Natural killer cell treated with Interleukin-12 subunit alpha and Interleukin-12 subunit beta and Interleukin-15 and Interleukin-18, amount 100 ng/mL, for 72 hours (primary cell): ENCODE data around the gene HEPHL1. TPM values are rescaled to one million over a fixed set of nuclear protein-coding genes. Genes with fewer than 3 reads are reported as not detected.
"Not testable (repeated sequence)": the region's sequence is repeated elsewhere in the genome, so short reads cannot be mapped to it uniquely, and the experiment has no call there.

Experiments
- ATAC-seq, 2 donors: fragments of 150-1000 bp; cut with Tn5 transposase in 1 of 2; sonication (Bioruptor Pico), chemical (Tn5 transposase) in 1 of 2; 2 replicates each; pipeline ENCODE4 v1.10.0; 2021
- DNase-seq: peaks from one replicate; pipeline ENCODE4 v3.0.0; 2022; ENCODE audit warnings: low spot score
- H3K27ac Mint-ChIP-seq, 2 donors: 1 replicate in 1 of 2; 2 replicates in 1 of 2; pipeline ENCODE4 v1.8.0; 2022; ENCODE audit warnings: mixed read lengths in 2 of 2, mild to moderate bottlenecking in 1 of 2, moderate library complexity in 1 of 2
- H3K27me3 Mint-ChIP-seq, 2 donors: 1 replicate in 1 of 2; 2 replicates in 1 of 2; pipeline ENCODE4 v1.8.0; 2022; ENCODE audit warnings: mixed read lengths in 2 of 2
- H3K36me3 Mint-ChIP-seq: one replicate; pipeline ENCODE4 v1.8.0; 2022; ENCODE audit warnings: mixed read lengths
- H3K4me1 Mint-ChIP-seq, 2 donors: 1 replicate in 1 of 2; 2 replicates in 1 of 2; pipeline ENCODE4 v1.8.0; 2022; ENCODE audit warnings: low read depth in 2 of 2, mixed read lengths in 2 of 2, mild to moderate bottlenecking in 1 of 2
- H3K4me3 Mint-ChIP-seq: one replicate; pipeline ENCODE4 v1.8.0; 2022; ENCODE audit warnings: mixed read lengths
- H3K9me3 Mint-ChIP-seq: 2 replicates; pipeline ENCODE4 v1.8.0; 2022; ENCODE audit warnings: mixed read lengths
- total RNA-seq, 2 donors: library from RNA; stranded (reverse); gene quantifications; one replicate each; pipeline ENCODE4 v1.2.3, GENCODE V29; 2022

Gene HEPHL1, protein sequence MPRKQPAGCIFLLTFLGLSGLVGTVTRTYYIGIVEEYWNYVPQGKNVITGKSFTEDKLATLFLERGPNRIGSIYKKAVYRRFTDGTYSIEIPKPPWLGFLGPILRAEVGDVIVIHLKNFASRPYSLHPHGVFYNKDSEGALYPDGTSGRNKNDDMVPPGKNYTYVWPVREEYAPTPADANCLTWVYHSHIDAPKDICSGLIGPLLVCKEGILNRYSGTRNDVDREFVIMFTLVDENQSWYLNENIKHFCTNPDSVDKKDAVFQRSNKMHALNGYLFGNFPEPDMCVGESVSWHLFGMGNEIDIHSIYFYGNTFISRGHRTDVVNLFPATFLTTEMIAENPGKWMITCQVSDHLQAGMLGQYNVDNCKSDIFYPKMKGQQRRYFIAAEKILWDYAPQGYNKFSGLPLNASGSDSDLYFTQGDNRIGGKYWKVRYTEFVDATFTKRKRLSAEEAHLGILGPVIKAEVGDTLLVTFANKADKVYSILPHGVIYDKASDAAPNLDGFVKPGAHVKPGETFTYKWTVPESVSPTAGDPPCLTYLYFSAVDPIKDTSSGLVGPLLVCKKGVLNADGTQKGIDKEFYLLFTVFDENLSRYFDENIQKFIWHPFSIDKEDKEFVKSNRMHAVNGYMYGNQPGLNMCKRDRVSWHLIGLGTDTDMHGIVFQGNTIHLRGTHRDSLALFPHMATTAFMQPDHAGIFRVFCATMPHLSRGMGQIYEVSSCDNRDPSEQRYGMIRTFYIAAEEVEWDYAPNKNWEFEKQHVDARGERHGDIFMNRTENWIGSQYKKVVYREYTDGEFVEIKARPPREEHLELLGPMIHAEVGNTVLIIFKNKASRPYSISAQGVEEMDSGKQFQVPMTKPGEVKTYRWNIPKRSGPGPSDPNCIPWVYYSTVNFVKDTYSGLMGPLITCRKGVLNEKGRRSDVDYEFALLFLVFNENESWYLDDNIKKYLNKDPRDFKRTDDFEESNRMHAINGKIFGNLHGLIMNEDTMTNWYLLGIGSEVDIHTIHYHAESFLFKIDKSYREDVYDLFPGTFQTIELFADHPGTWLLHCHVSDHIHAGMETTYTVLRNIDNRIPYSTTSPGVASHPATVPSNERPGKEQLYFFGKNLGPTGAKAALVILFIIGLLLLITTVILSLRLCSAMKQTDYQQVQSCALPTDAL
- total RNA-seq = not detected

DNA sequence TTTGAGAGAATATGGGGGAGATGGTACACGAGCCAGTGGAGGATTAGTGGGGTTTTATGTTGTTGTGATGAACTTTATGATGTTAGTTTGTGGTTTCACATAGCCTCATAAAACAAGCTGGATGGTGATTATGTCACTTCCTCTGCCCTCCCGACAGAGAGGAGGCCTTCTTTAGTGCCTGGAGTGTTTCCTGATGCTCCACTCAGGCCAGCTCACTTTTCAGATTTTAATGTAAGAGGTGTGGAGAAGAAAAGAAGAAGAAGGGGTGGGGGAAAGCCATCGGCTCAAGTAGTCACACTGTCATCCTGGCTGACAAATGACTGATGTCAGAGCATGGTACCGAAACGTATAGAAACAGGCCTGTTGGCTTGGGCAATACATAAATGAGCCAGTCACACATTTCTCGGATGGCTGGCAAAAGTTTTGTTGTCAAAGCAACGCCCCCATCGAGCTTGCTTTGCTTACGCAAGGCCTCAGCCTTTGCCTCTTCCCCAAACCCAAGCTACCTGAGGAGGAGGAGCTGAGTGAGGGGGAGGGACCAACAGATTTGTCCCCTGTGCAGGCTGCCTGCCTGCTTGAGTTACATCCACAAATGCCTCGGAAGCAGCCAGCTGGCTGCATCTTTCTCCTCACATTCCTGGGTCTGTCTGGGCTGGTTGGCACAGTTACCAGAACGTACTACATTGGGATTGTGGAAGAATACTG lies at the start of gene HEPHL1:
TSS of gene HEPHL1 (plus strand) at position 578 of the 705 bp plus-strand sequence. CDS start at position 593, 15 bp downstream.
- no peak within 1 kb of the TSS for H3K4me3 Mint-ChIP-seq
- H3K27me3 Mint-ChIP-seq = no peaks in the 10 kb centered on the region
- H3K27ac Mint-ChIP-seq = no peak within 1 kb of the TSS
- peaks cover 2% of the 10 kb centered on the region for H3K9me3 Mint-ChIP-seq
- ATAC-seq (no peak), DNase-seq (no peak)
- no peaks in the 10 kb centered on the region for H3K4me1 Mint-ChIP-seq
- no peaks in the 10 kb centered on the region for H3K36me3 Mint-ChIP-seq

DNA sequence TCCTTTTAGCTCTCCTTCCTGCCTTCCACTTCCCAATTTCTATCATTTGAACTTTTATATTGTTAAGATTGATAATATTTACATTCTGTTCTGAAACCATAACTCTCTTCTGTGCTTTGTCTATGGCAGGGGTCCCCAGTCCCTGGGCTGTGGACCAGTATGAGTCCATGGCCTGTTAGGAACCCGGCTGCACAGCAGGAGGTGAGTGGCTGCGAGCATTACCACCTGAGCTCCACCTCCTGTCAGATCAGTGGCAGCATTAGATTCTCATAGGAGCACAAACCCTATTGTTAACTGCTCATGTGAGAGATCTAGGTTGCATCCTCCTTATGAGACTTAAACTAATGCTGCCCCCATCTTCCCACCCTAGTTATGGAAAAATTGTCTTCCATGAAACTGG lies 48.4 kb upstream of the HEPHL1 start:
- peaks cover 0 to 13% of the 10 kb centered on the region in 2 donors for H3K27me3 Mint-ChIP-seq
- DNase-seq (no peak), ATAC-seq (no peak)
- H3K4me3 Mint-ChIP-seq = no peak overlapping the region
- H3K4me1 Mint-ChIP-seq = no peaks in the 10 kb centered on the region
- H3K27ac Mint-ChIP-seq = no peak overlapping the region
- no peaks in the 10 kb centered on the region for H3K36me3 Mint-ChIP-seq
- peaks cover 5% of the 10 kb centered on the region for H3K9me3 Mint-ChIP-seq

DNA sequence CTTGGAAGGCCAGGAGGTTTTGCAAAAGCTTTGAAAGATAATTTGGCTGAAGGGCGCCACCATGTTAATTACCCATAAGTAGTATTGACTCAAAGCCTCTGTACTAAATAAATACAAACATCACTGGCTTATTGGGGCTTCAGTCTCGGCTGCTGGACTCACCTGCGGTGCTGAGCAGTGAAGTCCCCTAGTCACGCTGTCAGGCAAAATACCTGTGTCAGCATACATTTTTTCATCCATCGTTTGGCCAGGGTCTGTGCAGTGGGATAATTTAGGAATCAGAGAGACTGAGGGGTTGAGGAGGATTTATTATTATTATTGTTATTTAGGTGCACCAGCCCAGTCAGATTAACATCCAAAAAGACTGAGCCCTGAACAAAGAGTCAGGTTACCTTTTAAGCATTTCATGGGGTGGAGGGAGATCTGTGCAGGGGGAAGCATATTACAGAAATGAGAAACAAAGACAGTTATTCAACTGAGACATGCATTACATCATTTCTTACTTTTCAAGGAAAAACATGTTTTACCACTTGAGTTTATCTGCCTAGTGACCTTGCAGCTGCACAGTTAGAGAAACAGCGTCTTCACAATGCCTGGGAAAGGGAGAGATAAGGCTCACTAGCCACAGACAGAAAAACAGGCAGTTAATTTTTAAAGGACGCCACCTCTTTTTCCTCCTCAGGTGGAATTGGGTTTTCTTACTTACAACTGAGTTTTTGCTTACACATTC lies 47.7 kb upstream of the HEPHL1 start:
- not testable (repeated sequence) for H3K36me3 Mint-ChIP-seq, H3K9me3 Mint-ChIP-seq, H3K4me1 Mint-ChIP-seq, H3K4me3 Mint-ChIP-seq, DNase-seq, H3K27ac Mint-ChIP-seq, ATAC-seq
- peaks cover 0 to 13% of the 10 kb centered on the region in 2 donors for H3K27me3 Mint-ChIP-seq

DNA sequence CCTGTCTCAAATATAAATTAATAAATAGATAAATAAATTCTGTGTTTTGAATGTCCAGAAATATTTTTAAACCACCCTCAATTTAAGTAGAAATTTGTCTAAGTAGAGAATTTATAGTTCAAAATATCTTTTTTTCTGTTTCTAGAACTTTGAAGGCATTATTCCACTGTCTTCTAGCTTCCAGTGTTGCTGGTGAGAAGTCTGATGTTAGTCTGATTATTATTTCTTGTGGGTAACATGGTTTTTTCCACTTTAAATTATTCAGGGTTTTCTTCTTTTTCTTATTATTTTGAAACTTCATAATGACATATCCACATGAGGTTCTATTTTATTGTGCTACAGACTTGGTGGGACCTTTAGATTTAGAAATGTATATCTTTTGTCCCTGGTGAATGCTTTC lies 46.4 kb upstream of the HEPHL1 start:
- Mint-ChIP-seq H3K4me3 (no peak overlapping the region), H3K36me3 (no peaks in the 10 kb centered on the region), H3K27ac (no peak overlapping the region), H3K4me1 (no peaks in the 10 kb centered on the region), H3K9me3 (peaks cover 8% of the 10 kb centered on the region), H3K27me3 (peaks cover 5 to 21% of the 10 kb centered on the region in 2 donors)
- ATAC-seq (no peak), DNase-seq (no peak)

DNA sequence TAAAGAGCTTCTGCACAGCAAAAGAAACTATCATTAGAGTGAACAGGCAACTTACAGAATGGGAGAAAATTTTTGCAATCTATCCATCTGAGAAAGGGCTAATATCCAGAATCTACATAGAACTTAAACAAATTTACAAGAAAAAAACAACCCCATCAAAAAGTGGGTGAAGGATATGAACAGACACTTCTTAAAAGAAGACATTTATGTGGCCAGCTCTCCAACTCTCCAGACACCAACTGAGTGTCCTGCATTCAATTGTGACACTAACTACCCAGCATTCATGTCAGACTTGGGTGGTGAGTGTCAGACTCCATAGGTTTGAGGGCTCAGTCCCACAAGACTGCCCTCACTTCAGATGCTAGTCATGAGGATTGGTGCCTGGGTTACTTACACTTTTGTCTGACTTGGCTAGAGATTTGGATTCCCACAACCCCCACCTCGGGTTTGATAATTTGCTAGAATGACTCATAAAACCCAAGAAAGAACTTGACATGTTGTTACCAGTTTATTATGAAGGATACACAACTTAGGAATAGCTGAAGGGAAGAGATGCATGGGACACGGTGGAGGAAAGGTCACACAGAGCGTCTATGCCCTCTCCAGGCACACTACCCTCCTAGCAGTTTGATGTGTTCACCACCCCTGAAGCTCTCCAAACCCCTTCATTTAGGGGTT lies 44.4 kb upstream of the HEPHL1 start:
- H3K4me3 Mint-ChIP-seq, H3K4me1 Mint-ChIP-seq, DNase-seq, H3K9me3 Mint-ChIP-seq, H3K27ac Mint-ChIP-seq, ATAC-seq, H3K36me3 Mint-ChIP-seq: not testable (repeated sequence)
- peaks cover 5 to 17% of the 10 kb centered on the region in 2 donors for H3K27me3 Mint-ChIP-seq

DNA sequence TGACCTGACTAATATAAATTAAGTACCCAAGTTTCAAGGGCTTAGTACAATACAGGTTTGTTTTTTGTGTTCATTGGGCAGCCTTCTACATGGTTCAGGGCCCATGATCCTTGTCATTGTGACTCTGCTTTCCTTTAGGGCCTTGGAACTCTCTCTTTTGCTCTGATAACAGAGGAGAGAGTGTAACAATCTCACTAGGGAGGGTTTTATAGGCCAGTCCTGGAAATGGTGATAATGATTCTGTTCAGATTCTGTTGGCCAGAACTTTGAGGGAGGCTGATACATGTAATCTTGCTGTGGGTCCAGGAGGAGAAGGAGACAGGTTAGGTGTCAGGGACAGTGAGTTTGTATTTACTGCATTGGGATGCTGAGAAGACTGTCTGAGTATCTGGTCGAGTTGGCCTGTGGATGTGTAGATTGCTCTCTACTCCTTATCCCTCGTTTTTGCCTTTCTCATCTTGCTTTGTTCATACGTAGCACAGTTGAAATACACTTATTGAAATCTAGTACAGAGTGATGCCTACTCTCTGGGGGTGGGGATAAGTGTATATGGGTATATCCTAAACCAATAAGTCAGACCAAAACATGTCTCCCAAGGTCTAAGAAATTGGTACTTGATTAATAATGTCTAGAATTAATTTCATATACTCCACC lies 37.5 kb upstream of the HEPHL1 start:
- DNase-seq = no peak
- peaks cover 3% of the 10 kb centered on the region for H3K9me3 Mint-ChIP-seq
- no peak overlapping the region for H3K27ac Mint-ChIP-seq
- ATAC-seq = no peak
- H3K36me3 Mint-ChIP-seq = no peaks in the 10 kb centered on the region
- H3K4me3 Mint-ChIP-seq = no peak overlapping the region
- no peaks in the 10 kb centered on the region for H3K4me1 Mint-ChIP-seq
- H3K27me3 Mint-ChIP-seq = peaks cover 9 to 11% of the 10 kb centered on the region in 2 donors

DNA sequence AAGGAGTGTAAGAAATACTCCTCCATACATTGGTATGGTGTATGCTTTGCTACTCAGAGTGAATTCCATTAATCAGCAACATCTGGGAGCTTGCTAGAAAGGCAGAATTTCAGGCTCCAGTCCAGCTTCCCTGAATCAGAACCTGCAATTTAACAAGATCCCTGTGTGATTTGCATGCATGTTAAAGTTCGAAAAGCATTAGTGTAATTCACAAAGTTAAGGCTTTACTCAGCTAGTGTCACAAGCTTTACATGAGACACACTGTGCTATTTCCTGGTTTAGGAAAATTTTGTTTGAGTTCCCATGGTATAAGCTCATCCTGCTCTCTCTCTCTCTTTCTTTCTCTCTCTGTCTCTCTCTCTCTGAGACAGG lies 37.0 kb upstream of the HEPHL1 start:
- H3K27ac Mint-ChIP-seq = no peak overlapping the region
- ATAC-seq = no peak
- no peak for DNase-seq
- H3K27me3 Mint-ChIP-seq = peaks cover 11 to 13% of the 10 kb centered on the region in 2 donors
- H3K4me3 Mint-ChIP-seq = no peak overlapping the region
- peaks cover 3% of the 10 kb centered on the region for H3K9me3 Mint-ChIP-seq
- H3K4me1 Mint-ChIP-seq = no peaks in the 10 kb centered on the region
- H3K36me3 Mint-ChIP-seq = no peaks in the 10 kb centered on the region

DNA sequence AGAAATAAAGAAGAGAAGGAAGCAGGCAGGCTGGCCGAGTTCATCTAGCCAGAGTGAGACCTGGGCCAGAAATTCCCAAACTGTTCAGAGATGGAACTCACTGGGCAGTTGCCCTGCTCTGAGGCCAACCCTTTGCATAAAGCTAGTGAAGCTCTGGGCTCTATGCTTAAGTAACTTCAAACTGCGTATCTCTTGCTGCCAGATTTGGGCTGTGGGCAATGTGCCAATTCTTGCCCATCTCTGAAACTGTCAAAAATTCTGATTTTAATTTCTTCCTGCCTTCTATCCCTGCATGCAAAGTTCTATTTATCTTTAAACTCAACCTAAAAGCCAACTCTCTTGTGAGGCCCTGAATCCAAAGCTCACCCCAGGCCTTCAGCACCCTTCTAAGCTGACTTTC lies 36.2 kb upstream of the HEPHL1 start:
- no peaks in the 10 kb centered on the region for H3K36me3 Mint-ChIP-seq
- H3K27ac Mint-ChIP-seq = no peak overlapping the region
- H3K4me1 Mint-ChIP-seq = no peaks in the 10 kb centered on the region
- no peak for DNase-seq
- no peak for ATAC-seq
- H3K27me3 Mint-ChIP-seq = peaks cover 5 to 8% of the 10 kb centered on the region in 2 donors
- H3K4me3 Mint-ChIP-seq = no peak overlapping the region
- no peaks in the 10 kb centered on the region for H3K9me3 Mint-ChIP-seq

DNA sequence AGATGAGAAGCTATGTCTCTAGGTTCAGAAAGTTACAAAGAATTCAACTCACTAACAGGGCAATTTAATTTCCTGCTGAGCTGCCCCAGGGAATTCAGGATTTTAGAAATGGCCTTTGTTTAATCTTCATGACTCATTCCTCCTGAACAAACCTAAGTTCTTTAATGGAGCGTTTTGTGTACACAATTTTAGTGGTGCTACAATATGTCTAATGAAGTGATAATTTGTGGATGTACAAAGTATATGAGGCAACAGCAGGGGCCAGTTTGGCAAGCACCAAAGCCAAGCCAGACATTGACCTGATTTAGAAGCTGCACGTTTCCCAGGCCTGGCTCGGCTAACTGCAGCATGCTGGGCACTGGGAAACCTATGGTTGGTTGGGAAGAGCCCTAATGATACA lies 34.4 kb upstream of the HEPHL1 start:
- peaks cover 4% of the 10 kb centered on the region for H3K9me3 Mint-ChIP-seq
- ATAC-seq (no peak), DNase-seq (no peak)
- H3K27me3 Mint-ChIP-seq = peaks cover 5 to 8% of the 10 kb centered on the region in 2 donors
- H3K4me3 Mint-ChIP-seq = no peak overlapping the region
- no peaks in the 10 kb centered on the region for H3K4me1 Mint-ChIP-seq
- H3K27ac Mint-ChIP-seq = no peak overlapping the region
- no peaks in the 10 kb centered on the region for H3K36me3 Mint-ChIP-seq

DNA sequence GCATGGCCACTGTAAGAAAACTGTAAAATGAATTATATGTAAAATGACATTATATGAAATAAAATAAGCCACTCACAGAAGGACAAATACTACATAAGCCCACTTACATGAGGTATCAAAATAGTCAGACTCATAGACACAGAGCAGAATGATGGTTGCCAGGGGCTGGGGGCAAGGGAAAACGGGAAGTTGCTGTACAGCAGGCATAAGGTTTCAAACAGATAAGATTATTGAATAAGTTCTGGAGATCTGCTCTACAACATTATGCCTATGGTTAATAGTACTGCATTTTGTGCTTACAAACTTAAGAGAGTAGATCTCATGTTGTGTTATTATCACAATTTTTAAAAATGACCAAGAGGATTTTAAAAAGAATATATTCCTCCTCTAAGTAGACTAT lies 32.7 kb upstream of the HEPHL1 start:
- ATAC-seq = no peak
- no peak for DNase-seq
- no peak overlapping the region for H3K27ac Mint-ChIP-seq
- H3K36me3 Mint-ChIP-seq = peaks cover 6% of the 10 kb centered on the region
- H3K27me3 Mint-ChIP-seq = peaks cover 5 to 6% of the 10 kb centered on the region in 2 donors
- H3K9me3 Mint-ChIP-seq = peaks cover 8% of the 10 kb centered on the region
- no peak overlapping the region for H3K4me3 Mint-ChIP-seq
- H3K4me1 Mint-ChIP-seq = no peaks in the 10 kb centered on the region

DNA sequence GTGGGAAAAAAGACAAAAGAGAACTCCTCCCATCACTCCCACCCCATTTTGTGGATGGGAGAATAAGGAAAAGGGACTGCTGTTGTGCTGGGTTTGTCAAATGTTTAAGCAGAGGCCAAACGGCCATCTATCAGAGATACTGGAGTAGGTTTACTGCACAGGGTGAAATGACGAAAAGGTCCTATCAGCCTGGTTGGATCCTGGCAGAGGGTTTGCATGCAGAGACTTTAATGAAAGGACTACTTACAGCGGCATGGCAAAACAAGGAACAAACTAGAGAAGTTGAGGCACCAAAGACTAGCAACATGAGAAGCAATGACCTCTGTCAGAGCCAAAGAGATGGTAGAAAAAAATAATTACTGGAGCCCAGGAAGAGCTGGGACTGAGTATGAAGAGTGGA lies 32.2 kb upstream of the HEPHL1 start:
- ATAC-seq = no peak
- Mint-ChIP-seq H3K9me3 (peaks cover 8% of the 10 kb centered on the region), H3K36me3 (peaks cover 6% of the 10 kb centered on the region), H3K4me3 (no peak overlapping the region), H3K4me1 (no peaks in the 10 kb centered on the region), H3K27ac (no peak overlapping the region), H3K27me3 (peaks cover 4 to 5% of the 10 kb centered on the region in 2 donors)
- no peak for DNase-seq

DNA sequence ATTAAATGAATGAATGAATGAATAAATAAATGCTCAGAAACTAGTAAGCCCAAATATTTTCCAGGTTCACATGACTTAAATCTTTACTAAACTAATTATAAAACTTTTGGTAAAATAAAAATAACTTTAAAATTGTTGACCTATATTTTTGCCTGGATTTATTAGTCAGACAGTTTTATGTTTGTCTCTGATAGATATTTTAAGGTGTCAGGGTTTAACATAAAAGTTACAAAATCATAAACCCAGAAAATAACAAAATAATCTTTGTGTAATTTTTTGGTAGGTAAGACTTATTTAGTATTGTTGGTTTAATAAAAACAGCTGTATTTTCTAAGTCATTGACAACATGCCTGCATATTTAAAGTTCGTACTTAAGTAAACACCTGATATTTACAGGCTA lies 27.4 kb upstream of the HEPHL1 start:
- Mint-ChIP-seq H3K36me3 (peaks cover 12% of the 10 kb centered on the region), H3K4me1 (no peaks in the 10 kb centered on the region), H3K9me3 (peaks cover 12% of the 10 kb centered on the region), H3K27ac (no peak overlapping the region), H3K4me3 (no peak overlapping the region), H3K27me3 (peaks cover 2 to 3% of the 10 kb centered on the region in 2 donors)
- ATAC-seq = no peak
- no peak for DNase-seq
